Chondrocyte (in vitro differentiated cells): ENCODE data around the gene SRMS. TPM values are rescaled to one million over a fixed set of nuclear protein-coding genes. Genes with fewer than 3 reads are reported as not detected.

ENCODE experiments used
- DNase-seq: peaks from one replicate; pipeline ENCODE4 v3.0.0; 2021; ENCODE audit warnings: mixed read lengths, low spot score
- H3K27ac Mint-ChIP-seq: one replicate; pipeline ENCODE4 v1.8.0; 2021; ENCODE audit warnings: mild to moderate bottlenecking, moderate library complexity, mixed read lengths; ENCODE audit not compliant: unreplicated experiment
- H3K27me3 Mint-ChIP-seq: 2 replicates; pipeline ENCODE4 v1.8.0; 2021; ENCODE audit warnings: low read depth, mixed read lengths
- H3K36me3 Mint-ChIP-seq: 2 replicates; pipeline ENCODE4 v1.8.0; 2021; ENCODE audit warnings: low read depth, mixed read lengths
- H3K4me1 Mint-ChIP-seq: 2 replicates; pipeline ENCODE4 v1.8.0; 2021; ENCODE audit warnings: low read depth, mild to moderate bottlenecking, mixed read lengths
- H3K4me3 Mint-ChIP-seq: one replicate; pipeline ENCODE4 v1.8.0; 2021; ENCODE audit warnings: mild to moderate bottlenecking, moderate library complexity, mixed read lengths; ENCODE audit not compliant: unreplicated experiment
- H3K9me3 Mint-ChIP-seq: 2 replicates; pipeline ENCODE4 v1.8.0; 2021; ENCODE audit warnings: low read depth, mixed read lengths
- CTCF ChIP-seq: fragments of 200-600 bp; sonication (generic); IDR thresholded peaks from 2 replicates; pipeline ENCODE4 v1.5.0; 2021; ENCODE audit warnings: antibody characterized with exemption, mild to moderate bottlenecking, moderate library complexity
- total RNA-seq: library from RNA; stranded (reverse); gene quantifications from 3 replicates; pipeline ENCODE4 v1.2.1, GENCODE V29; 2021

SRMS gene
- total RNA-seq, 1 donor from 2014 or later: not detected

DNA sequence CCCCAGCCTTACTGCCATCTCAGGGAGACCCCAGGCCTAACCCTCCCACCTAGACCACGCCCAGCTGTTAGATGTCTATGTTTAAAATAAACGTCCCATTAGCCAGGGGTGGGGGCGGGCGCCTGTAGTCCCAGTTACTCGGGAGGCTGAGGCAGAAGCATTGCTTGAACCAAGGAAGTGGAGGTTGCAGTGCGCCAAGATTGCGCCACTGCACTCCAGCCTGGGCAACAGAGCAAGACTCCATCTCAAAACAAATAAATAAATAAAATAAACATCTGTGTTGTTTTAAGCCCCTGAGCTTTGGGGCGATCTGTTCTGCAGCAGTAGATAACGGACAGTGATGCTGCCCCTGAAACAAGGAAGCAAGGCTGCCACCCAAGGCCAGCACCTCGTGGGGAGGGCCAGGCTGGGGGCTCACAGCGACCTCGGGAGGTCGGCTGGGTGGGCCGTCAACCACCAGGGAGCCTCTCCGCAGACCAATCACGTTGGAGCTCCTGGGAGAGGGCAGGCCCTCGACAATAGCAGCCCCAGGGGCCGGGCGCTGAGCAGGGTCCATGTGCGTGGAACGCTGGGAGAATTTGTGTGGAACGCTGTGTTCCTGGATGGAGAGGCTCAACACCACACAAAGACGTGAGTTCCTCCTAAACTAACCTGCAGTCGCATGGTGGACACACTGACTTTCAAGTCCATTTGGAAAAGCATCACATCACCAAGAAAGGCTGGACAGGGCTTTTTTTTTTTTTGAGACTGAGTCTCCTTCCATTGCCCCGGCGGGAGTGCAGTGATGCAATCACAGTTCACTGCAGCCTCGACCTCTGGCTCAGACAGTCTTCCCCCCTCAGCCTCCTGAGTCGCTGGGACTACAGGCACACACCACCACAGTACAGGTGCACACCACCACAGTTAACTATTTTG, 27.5 kb upstream of the SRMS start:
- Mint-ChIP-seq H3K9me3 (no peaks in the 10 kb centered on the region), H3K36me3 (no peaks in the 10 kb centered on the region), H3K4me3 (peak overlapping the region; percentile 48), H3K4me1 (peaks cover 16% of the 10 kb centered on the region), H3K27ac (peak overlapping the region; percentile 82), H3K27me3 (no peaks in the 10 kb centered on the region)
- no peak for TF ChIP-seq CTCF
- DNase-seq: no peak

DNA sequence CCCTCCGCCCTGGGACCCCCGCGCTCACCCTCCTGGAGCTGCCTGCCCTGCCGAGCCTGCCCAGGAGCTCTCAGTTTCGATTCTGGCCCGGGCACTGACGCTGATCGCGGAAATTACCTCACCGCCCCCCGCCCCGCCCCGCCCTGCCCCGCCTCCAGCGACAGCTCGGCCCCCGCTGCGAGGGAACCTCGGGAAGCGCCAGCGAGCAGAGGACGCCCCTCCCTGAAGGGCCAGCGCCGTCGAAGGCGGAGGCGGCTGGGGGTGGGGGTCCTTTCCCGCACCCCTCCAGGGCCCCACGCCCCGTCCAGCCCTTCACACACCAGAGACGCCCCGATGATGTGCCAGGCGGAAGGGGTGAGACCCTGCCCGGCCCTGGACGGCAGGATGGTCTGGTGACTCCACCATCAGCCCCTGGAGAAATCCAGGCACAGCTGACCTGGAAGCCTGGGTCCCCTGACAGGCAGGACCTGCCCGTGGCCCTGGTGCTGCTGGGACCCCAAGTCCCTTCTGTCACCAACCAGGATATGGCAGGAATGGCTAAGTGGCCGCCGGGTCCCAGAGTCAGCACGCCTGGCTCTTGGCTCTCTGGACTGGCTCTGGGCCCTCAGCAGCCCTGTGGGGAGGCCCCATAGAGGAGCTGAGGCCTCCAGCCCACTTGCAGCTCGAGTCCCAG, 26.7 kb upstream of the SRMS start, which contains the start of gene HELZ2:
Gene HELZ2 (minus strand): TSS at position 84 of the 673 bp plus-strand sequence. CDS start 1,854 bp downstream, outside the sequence.
- Mint-ChIP-seq H3K27me3 (no peaks in the 10 kb centered on the region), H3K4me1 (peaks cover 16% of the 10 kb centered on the region), H3K4me3 (peak within 1 kb of the TSS; percentile 76), H3K27ac (peak within 1 kb of the TSS; percentile 75), H3K36me3 (no peaks in the 10 kb centered on the region), H3K9me3 (no peaks in the 10 kb centered on the region)
- TF ChIP-seq CTCF: no peak
- no peak for DNase-seq

DNA sequence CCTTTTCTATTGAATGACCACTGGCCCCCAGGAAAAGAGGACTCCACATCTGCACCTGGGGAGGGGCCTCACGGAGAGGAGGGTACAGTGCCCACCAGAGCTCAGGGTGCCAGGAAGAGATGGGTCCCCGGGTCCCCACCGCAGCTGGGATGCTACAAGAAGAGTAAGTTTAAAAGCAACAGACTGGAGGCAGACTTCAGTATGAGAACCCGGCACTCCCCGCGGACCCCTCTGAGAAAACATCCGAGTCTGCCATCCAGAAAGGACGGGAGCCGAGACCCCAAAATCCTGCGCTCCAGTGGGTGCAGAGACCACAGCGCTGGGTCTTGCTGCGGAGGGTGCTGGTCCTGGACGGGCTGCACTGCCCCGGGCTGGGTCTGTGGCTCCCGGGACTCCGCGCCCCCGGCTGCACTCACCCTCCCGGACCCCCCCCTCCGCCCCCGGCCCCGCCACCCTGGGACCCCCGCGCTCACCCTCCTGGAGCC, 26.1 kb upstream of the SRMS start:
- DNase-seq: no peak
- Mint-ChIP-seq H3K9me3 (no peaks in the 10 kb centered on the region), H3K27ac (peak overlapping the region; percentile 75), H3K27me3 (no peaks in the 10 kb centered on the region), H3K4me1 (peaks cover 16% of the 10 kb centered on the region), H3K4me3 (peak overlapping the region; percentile 76), H3K36me3 (no peaks in the 10 kb centered on the region)
- no peak for TF ChIP-seq CTCF

DNA sequence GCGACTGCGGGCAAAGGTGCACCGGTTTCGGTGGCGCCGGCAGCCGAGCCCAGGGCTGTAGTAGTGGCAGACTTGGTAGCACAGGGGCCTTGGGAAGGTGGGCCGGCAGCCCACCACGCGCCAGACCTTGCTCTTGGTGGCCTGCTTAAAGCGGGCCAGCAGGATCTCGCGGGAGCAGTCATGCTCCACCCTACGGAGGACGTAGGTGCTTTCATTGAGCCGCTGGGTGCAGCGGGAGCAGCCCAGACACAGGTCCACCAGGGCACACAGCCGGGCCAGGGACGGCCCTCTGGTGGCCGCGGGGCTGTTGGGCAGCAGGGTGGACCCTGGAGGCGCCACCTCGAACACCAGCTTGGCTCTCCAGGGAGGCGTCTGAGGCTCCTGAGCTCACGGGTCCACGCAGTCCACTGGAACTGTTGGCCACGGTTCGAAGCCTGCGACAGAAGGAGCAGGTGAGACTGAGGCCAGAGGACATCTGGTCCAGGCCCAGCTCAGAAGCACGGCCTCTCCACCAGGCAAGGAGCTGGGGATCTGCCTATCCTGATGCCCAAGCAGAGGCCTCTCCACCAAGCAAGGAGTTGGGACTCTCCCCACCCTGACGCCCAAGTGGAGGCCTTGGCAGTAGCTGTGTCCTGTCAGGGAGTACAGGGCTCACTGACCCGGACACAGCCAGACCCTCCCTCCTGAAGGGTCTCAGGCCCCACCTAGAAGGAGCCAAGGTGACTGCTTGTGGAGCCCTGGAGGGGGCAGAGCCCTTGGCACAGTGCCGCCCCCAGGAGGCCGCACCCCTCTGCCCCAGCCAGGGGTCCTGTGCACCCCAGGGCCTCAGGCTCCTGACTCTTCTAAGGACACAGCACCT, 25.5 kb upstream of the SRMS start:
- no peak for DNase-seq
- peak; percentile 43 for TF ChIP-seq CTCF
- Mint-ChIP-seq H3K27ac (no peak overlapping the region), H3K9me3 (no peaks in the 10 kb centered on the region), H3K27me3 (no peaks in the 10 kb centered on the region), H3K4me1 (peaks cover 16% of the 10 kb centered on the region), H3K36me3 (no peaks in the 10 kb centered on the region), H3K4me3 (peak overlapping the region; percentile 76)
